Left lung (tissue), 10 donors: ENCODE measurements around the gene CEP95. TPM values are rescaled to one million over a fixed set of nuclear protein-coding genes. Genes with fewer than 3 reads are reported as not detected.

Experiments
- ATAC-seq: fragments of 200-7000 bp; cut with Tn5 transposase; one replicate; pipeline ENCODE4 v1.9.1; 2020; ENCODE audit warnings: moderate library complexity
- DNase-seq, 4 donors: peaks; one replicate each; pipeline ENCODE4 v3.0.0-alpha.2; 2013 to 2020
- H3K27ac ChIP-seq, 2 donors: fragments of 200-600 bp; sonication (generic) in 1 of 2; one replicate each; pipeline versions ENCODE4 v1.5.0 to v1.8.0; 2020 to 2021
- H3K27me3 ChIP-seq, 2 donors: fragments of 200-600 bp; sonication (generic) in 1 of 2; one replicate each; pipeline versions ENCODE4 v1.5.0 to v1.8.0; 2020 to 2021
- H3K36me3 ChIP-seq, 2 donors: fragments of 200-600 bp; sonication (generic) in 1 of 2; one replicate each; pipeline versions ENCODE4 v1.5.0 to v1.8.0; 2020 to 2021
- H3K4me1 ChIP-seq, 2 donors: fragments of 200-600 bp; one replicate each; pipeline ENCODE4 v1.8.0; 2021
- H3K4me3 ChIP-seq, 2 donors: fragments of 200-600 bp; sonication (generic) in 1 of 2; one replicate each; pipeline versions ENCODE4 v1.5.0 to v1.8.0; 2020 to 2021; ENCODE audit warnings: mild to moderate bottlenecking in 1 of 2
- H3K9me3 ChIP-seq, 2 donors: fragments of 200-600 bp; sonication (generic) in 1 of 2; one replicate each; pipeline versions ENCODE4 v1.5.0 to v1.8.0; 2020 to 2021
- intact Hi-C, 2 donors: fragments of 100-400 bp; cut with DNase I; formaldehyde crosslinking; loops; one replicate each; pipeline versions ENCODE4 v1.11.2 to v1.14.2; 2022
- polyA plus RNA-seq, 6 donors: library from polyadenylated mRNA; unstranded; fragments of 120-200 nt; gene quantifications; one replicate each; pipeline ENCODE4 v1.2.1, GENCODE V29; 2013; ENCODE audit not compliant: insufficient read length in 6 of 6
- total RNA-seq, 2 donors: library from RNA; stranded (reverse); fragmentation: NEBNext Ultra II Directional; extraction: Animal tissue kit (Norgen Biotek cat#: 25700); gene quantifications; one replicate each; pipeline ENCODE4 v1.2.1, GENCODE V29; 2021
- TF ChIP-seq, protein P1 (sequence below), 2 donors: fragments of 200-600 bp; sonication (generic) in 1 of 2; IDR thresholded peaks; one replicate each; pipeline versions ENCODE4 v1.5.0 to v1.8.0; 2021; ENCODE audit warnings: antibody characterized with exemption in 2 of 2
- donor health status: DM: no; HTN: yes; CAD: no.
- donor health status: DM: no; HTN: no; CAD: no.

The CEP95 gene
- total and polyA plus RNA-seq, 8 donors = 21.2 to 202 (median 148) TPM

DNA sequence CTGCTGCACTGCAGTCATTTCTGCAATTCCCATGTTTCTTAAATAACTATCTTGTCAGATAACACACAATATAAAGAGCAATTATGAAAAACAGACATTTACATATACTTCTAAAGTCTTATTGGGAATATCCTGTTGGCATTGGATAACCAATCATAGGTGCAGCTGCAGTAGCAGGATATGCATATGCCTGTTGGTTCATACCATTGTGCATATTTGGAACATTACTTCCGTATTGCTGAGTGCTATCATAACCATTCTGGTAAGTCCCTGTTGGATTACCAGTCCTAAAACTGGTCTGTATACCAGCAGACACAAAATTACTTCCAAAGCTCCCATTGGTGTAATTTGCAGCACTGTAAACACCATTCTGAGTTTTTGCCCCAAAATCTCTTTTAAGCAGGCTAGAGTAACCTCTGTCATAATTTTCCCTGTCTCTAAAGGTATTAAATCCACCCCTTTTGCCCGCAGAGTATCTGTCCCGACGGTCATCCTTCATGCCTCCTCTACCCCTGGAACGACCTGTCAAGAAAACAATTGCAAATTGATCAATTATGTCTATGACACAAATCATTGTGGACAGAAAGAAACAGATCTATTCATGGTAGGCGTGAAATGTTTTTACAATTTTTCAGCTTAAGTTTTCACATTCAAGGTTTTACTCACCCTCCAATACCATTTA is 6.8 kb upstream of the CEP95 start:
- ATAC-seq = no peak
- TF ChIP-seq, protein P1, sequence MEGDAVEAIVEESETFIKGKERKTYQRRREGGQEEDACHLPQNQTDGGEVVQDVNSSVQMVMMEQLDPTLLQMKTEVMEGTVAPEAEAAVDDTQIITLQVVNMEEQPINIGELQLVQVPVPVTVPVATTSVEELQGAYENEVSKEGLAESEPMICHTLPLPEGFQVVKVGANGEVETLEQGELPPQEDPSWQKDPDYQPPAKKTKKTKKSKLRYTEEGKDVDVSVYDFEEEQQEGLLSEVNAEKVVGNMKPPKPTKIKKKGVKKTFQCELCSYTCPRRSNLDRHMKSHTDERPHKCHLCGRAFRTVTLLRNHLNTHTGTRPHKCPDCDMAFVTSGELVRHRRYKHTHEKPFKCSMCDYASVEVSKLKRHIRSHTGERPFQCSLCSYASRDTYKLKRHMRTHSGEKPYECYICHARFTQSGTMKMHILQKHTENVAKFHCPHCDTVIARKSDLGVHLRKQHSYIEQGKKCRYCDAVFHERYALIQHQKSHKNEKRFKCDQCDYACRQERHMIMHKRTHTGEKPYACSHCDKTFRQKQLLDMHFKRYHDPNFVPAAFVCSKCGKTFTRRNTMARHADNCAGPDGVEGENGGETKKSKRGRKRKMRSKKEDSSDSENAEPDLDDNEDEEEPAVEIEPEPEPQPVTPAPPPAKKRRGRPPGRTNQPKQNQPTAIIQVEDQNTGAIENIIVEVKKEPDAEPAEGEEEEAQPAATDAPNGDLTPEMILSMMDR (IDR thresholded peaks at IDR 0.05) = no peak
- H3K4me1 ChIP-seq = peaks cover 38 to 95% of the 10 kb centered on the region in 2 donors
- no peaks in the 10 kb centered on the region for H3K9me3 ChIP-seq
- H3K27me3 ChIP-seq = no peaks in the 10 kb centered on the region
- intact Hi-C loops = loop anchor here in 1 of 2 donors (10.0 kb wide), 1 partner anchor 175 kb away; no protein-coding TSS in a partner anchor
- peaks cover 32 to 72% of the 10 kb centered on the region in 2 donors for H3K36me3 ChIP-seq
- no peak overlapping the region for H3K27ac ChIP-seq
- H3K4me3 ChIP-seq = no peak overlapping the region
- DNase-seq = no peak

DNA sequence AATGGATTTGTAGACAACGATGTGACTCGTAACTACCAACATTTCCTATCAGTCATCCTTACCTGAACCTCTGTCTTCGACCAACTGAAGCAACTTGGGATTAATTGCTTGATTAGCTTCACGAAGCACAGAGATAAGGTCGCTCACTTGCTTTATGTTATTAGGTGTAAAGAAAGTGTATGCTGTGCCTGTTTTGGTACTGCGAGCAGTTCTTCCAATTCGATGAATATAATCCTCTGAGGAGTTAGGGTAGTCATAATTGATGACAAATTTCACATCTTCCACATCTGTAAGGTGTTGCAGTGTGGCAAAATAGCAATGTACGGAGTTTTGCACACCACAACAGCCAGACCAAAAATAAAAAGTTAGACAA is 6.3 kb upstream of the CEP95 start:
- Histone ChIP-seq H3K27ac (no peak overlapping the region), H3K9me3 (no peaks in the 10 kb centered on the region), H3K4me3 (no peak overlapping the region), H3K27me3 (no peaks in the 10 kb centered on the region), H3K36me3 (peaks cover 32 to 74% of the 10 kb centered on the region in 2 donors), H3K4me1 (peaks cover 34 to 89% of the 10 kb centered on the region in 2 donors)
- intact Hi-C loops = no loop called here
- DNase-seq = no peak
- ATAC-seq = no peak
- TF ChIP-seq, protein P1 (IDR thresholded peaks at IDR 0.05) = no peak

DNA sequence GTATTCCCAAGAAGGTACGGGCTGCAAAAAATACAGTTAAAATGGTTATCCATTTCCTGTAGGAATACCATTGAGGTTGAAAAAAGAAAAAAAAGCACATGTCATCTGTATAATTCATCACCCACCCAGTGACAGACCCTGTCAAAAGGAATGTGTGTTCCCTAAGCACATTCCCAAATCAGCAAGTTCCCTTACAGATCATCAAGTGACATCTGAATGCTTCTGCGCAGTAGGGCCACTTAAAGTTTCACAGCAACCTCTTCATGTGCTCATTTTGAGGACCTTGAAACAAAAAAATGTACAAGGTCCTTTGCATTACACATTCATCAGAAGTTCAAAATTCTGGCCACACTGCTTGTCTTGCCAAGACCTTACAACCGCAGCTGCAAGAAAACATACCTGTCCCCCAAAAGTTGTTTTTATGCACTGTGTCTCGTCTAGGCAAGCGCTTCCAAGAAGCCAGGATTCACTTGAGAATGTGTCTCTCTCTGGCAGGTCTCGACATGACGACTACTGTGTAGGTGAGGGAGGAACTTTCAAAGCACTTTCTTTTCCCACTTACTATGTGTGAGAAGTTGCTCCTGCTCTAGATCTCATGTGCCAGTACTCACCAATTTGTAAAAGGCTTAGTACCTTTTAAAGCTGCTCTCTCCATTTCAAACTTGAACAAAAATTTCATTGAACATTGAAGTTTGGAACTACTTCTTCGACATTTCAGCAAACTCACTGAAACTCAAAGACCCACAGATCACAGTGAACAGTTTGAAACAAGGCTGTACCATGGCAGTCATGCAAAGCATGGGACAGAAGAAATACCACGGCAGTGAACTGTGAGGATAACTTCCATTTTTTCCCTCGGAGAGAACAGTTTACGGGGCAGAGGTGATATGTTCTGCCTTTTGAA is 5.7 kb upstream of the CEP95 start:
- Histone ChIP-seq H3K9me3 (no peaks in the 10 kb centered on the region), H3K27me3 (no peaks in the 10 kb centered on the region), H3K4me1 (peaks cover 27 to 83% of the 10 kb centered on the region in 2 donors), H3K4me3 (no peak overlapping the region), H3K27ac (no peak overlapping the region), H3K36me3 (peaks cover 32 to 74% of the 10 kb centered on the region in 2 donors)
- ATAC-seq (no peak), DNase-seq (no peak)
- intact Hi-C loops = no loop called here
- TF ChIP-seq, protein P1 (IDR thresholded peaks at IDR 0.05) = no peak

DNA sequence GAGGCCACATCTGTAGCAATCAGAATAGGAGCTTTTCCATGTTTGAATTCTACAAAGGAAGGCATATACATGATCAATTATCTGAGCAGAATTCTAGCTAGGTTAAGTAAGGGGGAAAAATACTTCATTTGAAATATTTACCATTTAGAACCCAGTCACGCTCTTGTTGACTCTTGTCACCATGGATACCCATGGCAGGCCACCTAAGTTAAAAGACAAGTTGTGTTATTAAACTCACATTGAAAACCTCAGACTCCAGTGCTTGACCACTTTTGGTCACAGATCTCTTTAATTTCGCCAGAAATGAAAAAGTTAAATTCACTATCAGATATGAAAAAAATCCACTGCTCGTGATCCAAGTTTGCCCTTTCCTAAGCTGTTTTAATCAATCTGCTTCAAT is 4.8 kb upstream of the CEP95 start:
- intact Hi-C loops = no loop called here
- H3K27ac ChIP-seq = no peak overlapping the region
- peaks cover 26 to 78% of the 10 kb centered on the region in 2 donors for H3K4me1 ChIP-seq
- no peak overlapping the region for H3K4me3 ChIP-seq
- no peak for ATAC-seq
- no peak for DNase-seq
- peaks cover 32 to 74% of the 10 kb centered on the region in 2 donors for H3K36me3 ChIP-seq
- H3K27me3 ChIP-seq = no peaks in the 10 kb centered on the region
- no peaks in the 10 kb centered on the region for H3K9me3 ChIP-seq
- TF ChIP-seq, protein P1 (IDR thresholded peaks at IDR 0.05) = no peak

DNA sequence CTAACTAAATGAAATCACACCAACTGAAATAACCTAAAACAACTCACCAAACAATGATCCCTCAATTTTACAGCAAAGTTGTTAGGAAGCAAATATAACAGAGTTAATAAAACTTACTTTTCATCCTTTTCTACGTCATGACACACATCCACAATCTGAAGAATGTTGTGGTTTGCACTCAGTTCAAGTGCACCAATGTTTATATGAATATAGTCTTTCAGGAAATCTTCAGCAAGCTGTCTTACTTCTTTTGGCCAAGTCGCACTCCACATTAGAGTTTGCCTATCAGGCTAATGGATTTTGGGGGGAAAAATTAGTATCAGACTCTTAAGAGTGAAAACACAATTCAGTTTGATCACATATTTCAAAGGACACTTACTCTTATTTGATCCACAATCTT is 4.0 kb upstream of the CEP95 start:
- intact Hi-C loops = no loop called here
- H3K27me3 ChIP-seq = no peaks in the 10 kb centered on the region
- H3K4me3 ChIP-seq = peak overlapping the region in 1 of 2 donors; percentile 95
- H3K4me1 ChIP-seq = peaks cover 19 to 74% of the 10 kb centered on the region in 2 donors
- ATAC-seq = no peak
- DNase-seq = no peak
- H3K9me3 ChIP-seq = no peaks in the 10 kb centered on the region
- peak overlapping the region in 1 of 2 donors; percentile 99 for H3K27ac ChIP-seq
- H3K36me3 ChIP-seq = peaks cover 32 to 73% of the 10 kb centered on the region in 2 donors
- TF ChIP-seq, protein P1 (IDR thresholded peaks at IDR 0.05) = no peak
